Neural progenitor cell (in vitro differentiated cells): Measurements from ENCODE around the gene ZGLP1.

Source experiments
- CTCF ChIP-seq: fragments of 200-600 bp; sonication (generic); IDR thresholded peaks from 2 replicates; pipeline ENCODE4 v1.5.1; 2017; ENCODE audit warnings: antibody characterized with exemption, mild to moderate bottlenecking
- EZH2 ChIP-seq: fragments of 200-600 bp; sonication (generic); IDR thresholded peaks from 2 replicates; pipeline ENCODE4 v1.6.1; 2017; ENCODE audit warnings: antibody characterized with exemption, mild to moderate bottlenecking, moderate library complexity
- EZH2phosphoT487 ChIP-seq: fragments of 200-600 bp; sonication (generic); IDR thresholded peaks from 2 replicates; pipeline ENCODE4 v1.6.1; 2017; ENCODE audit warnings: antibody characterized with exemption

GRCh38 chr19:10306327-10306726 is 3.3 kb downstream of the ZGLP1 start:
- TF ChIP-seq CTCF (no peak), EZH2phosphoT487 (no peak), EZH2 (no peak)
